Aorta (tissue), 5 donors: ENCODE data around the gene OPALIN. TPM values are rescaled to one million over a fixed set of nuclear protein-coding genes. Genes with fewer than 3 reads are reported as not detected.

Experiments used
- ATAC-seq: fragments of 200-7000 bp; cut with Tn5 transposase; one replicate; pipeline ENCODE4 v1.9.1; 2022; ENCODE audit warnings: moderate library complexity; ENCODE audit not compliant: low FRiP score
- DNase-seq, 2 donors: peaks; one replicate each; pipeline ENCODE4 v3.0.0-alpha.2; 2020
- H3K27ac ChIP-seq, 2 donors: one replicate each; pipeline ENCODE4 v1.5.1; 2013; ENCODE audit warnings: low read length in 2 of 2, mild to moderate bottlenecking in 2 of 2, moderate library complexity in 2 of 2, control low read depth in 1 of 2, inconsistent platforms in 1 of 2, low read depth in 1 of 2
- H3K27me3 ChIP-seq, 2 donors: one replicate each; pipeline ENCODE4 v1.6.1; 2013; ENCODE audit warnings: control low read depth in 1 of 2, low read length in 1 of 2, mild to moderate bottlenecking in 1 of 2, moderate library complexity in 1 of 2; ENCODE audit not compliant: insufficient read depth in 2 of 2, control insufficient read depth in 1 of 2
- H3K36me3 ChIP-seq, 2 donors: one replicate each; pipeline ENCODE4 v1.6.1; 2013; ENCODE audit warnings: control low read depth in 1 of 2, low read length in 1 of 2, mild to moderate bottlenecking in 1 of 2; ENCODE audit not compliant: insufficient read depth in 2 of 2, control insufficient read depth in 1 of 2
- H3K4me1 ChIP-seq, 2 donors: one replicate each; pipeline ENCODE4 v1.6.1; 2013; ENCODE audit warnings: low read length in 2 of 2, control low read depth in 1 of 2, mild to moderate bottlenecking in 1 of 2, moderate library complexity in 1 of 2; ENCODE audit not compliant: insufficient read depth in 2 of 2, control insufficient read depth in 1 of 2
- H3K4me3 ChIP-seq, 2 donors: one replicate each; pipeline ENCODE4 v1.5.1; 2013; ENCODE audit warnings: low read length in 2 of 2, control low read depth in 1 of 2, mild to moderate bottlenecking in 1 of 2
- H3K9me3 ChIP-seq: one replicate; pipeline ENCODE4 v1.6.1; 2013; ENCODE audit warnings: mild to moderate bottlenecking, low read length; ENCODE audit not compliant: control insufficient read depth
- WGBS, 2 donors: extraction: QIAGEN DNeasy Blood & Tissue Kit; methylation state at CpG; one replicate each; pipeline ENCODE4 v1.1.7; 2013; 5-methylcytosine and 5-hydroxymethylcytosine counted together
- intact Hi-C, 2 donors: fragments of 100-400 bp; cut with DNase I; formaldehyde crosslinking; loops; one replicate each; pipeline versions ENCODE4 v1.14.2 to v1.15.0; 2022
- polyA plus RNA-seq, 2 donors: library from polyadenylated mRNA; stranded (reverse); fragments of 200-250 nt; gene quantifications; one replicate each; pipeline ENCODE4 v1.2.3, GENCODE V29; 2013
- total RNA-seq, 2 donors: library from RNA; stranded (reverse); fragmentation: NEBNext Ultra II Directional; extraction: Animal tissue kit (Norgen Biotek cat#: 25700); gene quantifications; one replicate each; pipeline ENCODE4 v1.2.1, GENCODE V29; 2021
- donor health status: healthy with polysubstance abuse.
- donor health status: Bipolar disorder and iron deficiency.
- donor health status: DM: no; HTN: no; CAD: no.
- donor health status: DM: no; HTN: no; CAD: no.
- donor health status: DM: yes; HTN: yes; CAD: no.

The OPALIN gene
- total and polyA plus RNA-seq, 4 donors, result not detected

DNA sequence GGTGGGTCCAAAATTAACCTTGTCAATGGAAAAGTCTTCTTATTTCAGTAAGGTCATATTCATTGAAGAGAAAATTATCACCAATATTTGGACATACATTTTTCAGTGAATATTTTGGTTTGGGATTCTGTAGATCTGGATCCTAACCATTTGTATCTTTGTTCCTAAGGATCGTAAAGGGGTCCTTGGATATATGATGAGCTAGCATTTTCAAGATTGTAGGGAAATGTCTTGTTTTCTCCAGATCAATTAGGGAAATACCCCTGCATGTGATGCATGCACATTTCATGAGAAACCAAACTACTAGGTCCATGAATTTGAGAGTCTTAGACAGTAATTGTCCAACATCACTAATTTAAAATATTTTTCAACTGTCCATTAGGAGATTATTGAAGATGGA, 36.5 kb downstream of the OPALIN start:
- Histone ChIP-seq H3K4me3 (no peak overlapping the region), H3K36me3 (no peaks in the 10 kb centered on the region), H3K4me1 (no peaks in the 10 kb centered on the region), H3K9me3 (peaks cover 2% of the 10 kb centered on the region), H3K27ac (no peak overlapping the region), H3K27me3 (no peaks in the 10 kb centered on the region)
- 85% methylated on average over 1 of the region's 1 CpG for WGBS, 2 donors
- intact Hi-C loops, result no loop called here
- ATAC-seq, result no peak
- DNase-seq, result no peak

GRCh38 chr10:96321822-96322221, 37.0 kb downstream of the OPALIN start:
- H3K27me3 ChIP-seq, result no peaks in the 10 kb centered on the region
- 42% methylated on average over 5 of the region's 5 CpGs for WGBS, 2 donors
- no peak overlapping the region for H3K27ac ChIP-seq
- peaks cover 2% of the 10 kb centered on the region for H3K9me3 ChIP-seq
- H3K36me3 ChIP-seq, result no peaks in the 10 kb centered on the region
- intact Hi-C loops, result no loop called here
- no peak for ATAC-seq
- no peak overlapping the region for H3K4me3 ChIP-seq
- no peak for DNase-seq
- no peaks in the 10 kb centered on the region for H3K4me1 ChIP-seq

- Histone ChIP-seq H3K27me3 (no peaks in the 10 kb centered on the region), H3K27ac (no peak overlapping the region), H3K9me3 (peaks cover 2% of the 10 kb centered on the region), H3K4me3 (no peak overlapping the region), H3K36me3 (no peaks in the 10 kb centered on the region), H3K4me1 (no peaks in the 10 kb centered on the region)
- ATAC-seq, result no peak
- DNase-seq, result no peak
- 31 to 38% methylated on average over 3 of the region's 3 CpGs for WGBS, 2 donors
- intact Hi-C loops, result no loop called here
Measured at GRCh38 chr10:96319754-96320474, 38.9 kb downstream of the OPALIN start.

DNA sequence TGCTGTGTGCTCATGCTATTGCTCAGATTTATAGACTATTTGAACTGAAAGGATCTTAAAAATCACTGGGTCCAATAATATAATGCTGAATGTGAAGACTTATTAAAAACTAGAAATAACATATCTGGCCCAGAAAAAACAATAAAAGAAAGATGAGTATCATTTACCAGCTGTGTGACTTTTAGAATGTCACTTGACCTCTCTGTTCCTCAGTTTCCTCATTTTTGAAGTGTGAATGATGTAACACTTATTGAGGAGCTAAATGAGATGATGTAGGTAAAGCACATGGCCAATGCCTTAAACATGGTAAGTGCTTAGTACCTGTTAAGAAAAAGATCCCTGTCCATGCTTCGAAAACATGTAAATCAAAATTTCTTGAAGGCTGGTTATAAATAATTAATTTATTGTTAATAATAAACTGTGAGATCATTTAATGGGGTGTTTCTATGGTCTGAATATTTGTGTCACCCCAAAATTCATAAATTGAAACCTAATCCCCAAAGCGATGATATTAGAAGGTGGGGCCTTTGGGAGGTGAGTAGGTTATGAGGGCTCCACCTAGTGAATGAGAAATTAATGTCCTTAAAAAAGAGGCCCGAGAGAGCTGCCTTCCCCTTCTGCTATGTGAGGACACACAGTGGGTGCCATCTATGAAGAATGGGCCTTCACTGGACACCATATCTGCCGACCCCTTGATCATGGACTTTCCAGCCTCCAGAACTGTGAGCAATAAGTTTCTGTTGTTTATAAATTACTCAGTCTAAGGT, 41.6 kb downstream of the OPALIN start:
- no peaks in the 10 kb centered on the region for H3K9me3 ChIP-seq
- ATAC-seq (no peak), DNase-seq (no peak)
- H3K36me3 ChIP-seq, result no peaks in the 10 kb centered on the region
- 81 to 83% methylated on average over 4 of the region's 4 CpGs for WGBS, 2 donors
- no peak overlapping the region for H3K27ac ChIP-seq
- H3K4me1 ChIP-seq, result no peaks in the 10 kb centered on the region
- H3K4me3 ChIP-seq, result no peak overlapping the region
- intact Hi-C loops, result no loop called here
- no peaks in the 10 kb centered on the region for H3K27me3 ChIP-seq

DNA sequence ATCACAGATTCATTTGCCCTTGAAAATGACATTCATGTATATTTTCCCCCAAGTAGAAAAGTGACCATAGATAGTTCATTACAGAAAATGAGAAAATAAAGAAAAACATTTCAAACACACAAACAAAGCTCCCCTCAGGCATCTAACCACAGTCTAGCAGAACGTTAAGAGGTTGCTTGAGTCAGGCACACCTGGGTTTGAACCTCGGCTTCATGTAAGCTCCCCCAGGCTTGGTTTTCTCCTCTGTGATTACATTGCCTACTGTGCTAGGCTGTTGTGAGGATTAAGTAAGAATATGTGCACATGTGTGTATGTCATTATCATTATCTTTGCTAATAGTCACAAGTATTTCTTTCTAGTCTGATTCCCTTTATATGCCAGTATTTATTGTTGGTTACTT, 45.5 kb downstream of the OPALIN start:
- ATAC-seq (no peak), DNase-seq (no peak)
- Histone ChIP-seq H3K27me3 (no peaks in the 10 kb centered on the region), H3K36me3 (no peaks in the 10 kb centered on the region), H3K27ac (no peak overlapping the region), H3K4me3 (no peak overlapping the region), H3K4me1 (no peaks in the 10 kb centered on the region), H3K9me3 (no peaks in the 10 kb centered on the region)
- intact Hi-C loops, result no loop called here
- whole genome bisulfite sequencing, 2 donors, result 77 to 85% methylated on average over 2 of the region's 2 CpGs

GRCh38 chr10:96311180-96311715, 47.6 kb downstream of the OPALIN start:
- intact Hi-C loops, result no loop called here
- ATAC-seq (no peak), DNase-seq (no peak)
- WGBS, 2 donors, result 80 to 86% methylated on average over 3 of the region's 3 CpGs
- H3K9me3 ChIP-seq, result no peaks in the 10 kb centered on the region
- no peaks in the 10 kb centered on the region for H3K36me3 ChIP-seq
- H3K27ac ChIP-seq, result no peak overlapping the region
- no peaks in the 10 kb centered on the region for H3K27me3 ChIP-seq
- no peaks in the 10 kb centered on the region for H3K4me1 ChIP-seq
- H3K4me3 ChIP-seq, result no peak overlapping the region

GRCh38 chr10:96310321-96310669, 48.5 kb downstream of the OPALIN start:
- ATAC-seq (no peak), DNase-seq (no peak)
- WGBS, 2 donors, result 0 to 4% methylated on average over 1 of the region's 1 CpG
- no peak overlapping the region for H3K4me3 ChIP-seq
- no peaks in the 10 kb centered on the region for H3K9me3 ChIP-seq
- H3K36me3 ChIP-seq, result no peaks in the 10 kb centered on the region
- intact Hi-C loops, result no loop called here
- no peaks in the 10 kb centered on the region for H3K27me3 ChIP-seq
- no peak overlapping the region for H3K27ac ChIP-seq
- H3K4me1 ChIP-seq, result no peaks in the 10 kb centered on the region

DNA sequence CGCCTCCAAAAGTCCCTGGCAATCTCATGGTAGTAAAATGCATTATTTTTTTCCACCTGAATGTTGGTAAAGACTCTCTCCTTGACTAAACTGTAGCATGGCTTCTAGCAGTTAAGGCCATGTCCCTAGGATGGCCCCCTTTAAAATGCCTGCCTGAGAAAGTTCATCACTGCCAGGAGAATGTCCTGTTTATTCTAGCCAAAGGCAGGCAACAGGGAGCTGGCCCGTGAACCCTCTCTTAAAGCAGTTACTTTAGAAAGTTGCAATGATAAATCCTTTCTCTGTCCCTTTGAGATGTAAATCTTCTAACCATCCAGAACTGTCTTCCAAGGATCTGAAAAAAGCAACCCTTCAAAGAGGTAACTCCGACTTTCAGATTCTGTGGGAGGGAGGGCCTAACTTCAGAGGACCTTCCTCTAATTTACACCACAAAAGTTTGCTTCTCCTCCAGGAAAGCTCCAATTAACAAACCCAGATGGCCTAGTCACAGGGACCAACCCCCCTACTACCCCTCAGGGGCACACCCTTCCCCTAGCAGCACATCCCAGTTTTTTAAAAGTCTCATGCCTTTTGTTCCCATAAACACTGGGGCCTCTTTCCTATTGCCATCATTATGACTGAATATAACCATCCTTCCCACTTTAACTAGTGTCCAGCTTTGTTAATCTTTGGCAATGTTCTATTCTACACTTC, 49.0 kb downstream of the OPALIN start:
- intact Hi-C loops, result no loop called here
- ATAC-seq (no peak), DNase-seq (no peak)
- no peak overlapping the region for H3K27ac ChIP-seq
- no peaks in the 10 kb centered on the region for H3K27me3 ChIP-seq
- H3K9me3 ChIP-seq, result no peaks in the 10 kb centered on the region
- no peak overlapping the region for H3K4me3 ChIP-seq
- H3K36me3 ChIP-seq, result no peaks in the 10 kb centered on the region
- no peaks in the 10 kb centered on the region for H3K4me1 ChIP-seq
- WGBS, 2 donors, result 9 to 13% methylated on average over 3 of the region's 3 CpGs
